SK-N-SH (cell line): ENCODE data around the gene CACNA2D4. TPM values are rescaled to one million over a fixed set of nuclear protein-coding genes. Genes with fewer than 3 reads are reported as not detected.

ENCODE experiments used
- CTCF ChIA-PET: fragments of 300-600, 350-600 bp; formaldehyde crosslinking; extraction: SDS; loops from one replicate; lab custom pipeline; 2021; lab: Yijun Ruan, JAX
- POLR2A ChIA-PET: fragments of 350-600 bp; sonication (Branson Sonifier 250); formaldehyde crosslinking; extraction: SDS; loops from one replicate; lab custom pipeline; 2020; ENCODE audit warnings: antibody characterized with exemption, inconsistent platforms; lab: Yijun Ruan, JAX
- DNase-seq: peaks from one replicate; pipeline ENCODE4 v3.0.0; 2012
- H2AFZ ChIP-seq: fragments of 200-600 bp; sonication (generic); 2 replicates; pipeline ENCODE4 v1.8.1; 2016; ENCODE audit warnings: antibody characterized with exemption, mild to moderate bottlenecking, low read depth
- H3F3A ChIP-seq: fragments of 200-600 bp; sonication (generic); replicated peaks from 2 replicates; pipeline ENCODE3; 2016; ENCODE audit warnings: antibody characterized with exemption, mild to moderate bottlenecking; ENCODE audit not compliant: insufficient read depth
- H3K27ac ChIP-seq, 2 experiments: fragments of 200-500 bp in 1 of 2; fragments of 200-600 bp in 1 of 2; sonication (Bioruptor generic) in 1 of 2; sonication (generic), shearing (Covaris generic) in 1 of 2; 2 replicates each; pipeline versions ENCODE4 v1.5.1 to v1.6.1; 2014 to 2016; ENCODE audit warnings: low read depth in 2 of 2, inconsistent platforms in 1 of 2, low read length in 1 of 2, mild to moderate bottlenecking in 1 of 2, mixed read lengths in 1 of 2
- H3K27me3 ChIP-seq: fragments of 200-600 bp; sonication (generic), shearing (Covaris generic); 2 replicates; pipeline ENCODE4 v1.6.1; 2016; ENCODE audit warnings: mixed run types; ENCODE audit not compliant: insufficient read depth
- H3K36me3 ChIP-seq, 2 experiments: fragments of 200-500 bp in 1 of 2; fragments of 200-600 bp in 1 of 2; sonication (Bioruptor generic) in 1 of 2; sonication (generic) in 1 of 2; replicated peaks in 1 of 2; 2 replicates each; pipeline versions ENCODE3 to v1.5.1; 2014 to 2016; ENCODE audit warnings: low read length in 1 of 2, mild to moderate bottlenecking in 1 of 2; ENCODE audit not compliant: insufficient read depth in 2 of 2, control insufficient read depth in 1 of 2
- H3K4me1 ChIP-seq, 2 experiments: fragments of 200-500 bp in 1 of 2; fragments of 200-600 bp in 1 of 2; sonication (Bioruptor generic) in 1 of 2; sonication (generic), shearing (Covaris generic) in 1 of 2; 2 replicates each; pipeline versions ENCODE4 v1.5.1 to v1.6.1; 2014 to 2016; ENCODE audit warnings: low read depth in 1 of 2, low read length in 1 of 2, mixed run types in 1 of 2; ENCODE audit not compliant: insufficient read depth in 2 of 2, control insufficient read depth in 1 of 2
- H3K4me2 ChIP-seq: fragments of 200-600 bp; sonication (generic), shearing (Covaris generic); 2 replicates; pipeline ENCODE4 v1.6.1; 2017; ENCODE audit warnings: mixed run types
- H3K4me3 ChIP-seq, 2 experiments: fragments of 200-500 bp in 1 of 2; fragments of 200-600 bp in 1 of 2; sonication (Bioruptor generic) in 1 of 2; sonication (generic), shearing (Covaris generic) in 1 of 2; 2 replicates each; pipeline versions ENCODE4 v1.5.1 to v1.8.1; 2014 to 2016; ENCODE audit warnings: low read depth in 2 of 2, inconsistent platforms in 1 of 2, low read length in 1 of 2, mild to moderate bottlenecking in 1 of 2, mixed read lengths in 1 of 2, moderate library complexity in 1 of 2
- H3K79me2 ChIP-seq: fragments of 200-600 bp; sonication (generic); 2 replicates; pipeline ENCODE4 v1.8.1; 2017; ENCODE audit warnings: mild to moderate bottlenecking; ENCODE audit not compliant: insufficient read depth
- H3K9ac ChIP-seq: fragments of 200-600 bp; sonication (generic); 2 replicates; pipeline ENCODE4 v1.6.1; 2017; ENCODE audit warnings: mixed run types
- H3K9me2 ChIP-seq: fragments of 200-600 bp; sonication (generic); 2 replicates; pipeline ENCODE4 v1.6.1; 2017; ENCODE audit warnings: mixed run types
- H3K9me3 ChIP-seq: fragments of 200-600 bp; sonication (generic); 2 replicates; pipeline ENCODE4 v1.6.1; 2017; ENCODE audit warnings: mixed run types, mild to moderate bottlenecking, moderate library complexity
- H4K20me1 ChIP-seq: fragments of 200-600 bp; sonication (generic); 2 replicates; pipeline ENCODE4 v1.6.1; 2017; ENCODE audit warnings: mild to moderate bottlenecking, mixed run types; ENCODE audit not compliant: insufficient read depth
- CHD2 ChIP-seq: fragments of 150-350 bp; IDR thresholded peaks from 2 replicates; pipeline ENCODE4 v1.6.1; 2018; ENCODE audit warnings: low read length; ENCODE audit not compliant: partially characterized antibody
- EZH2phosphoT487 ChIP-seq: fragments of 200-600 bp; sonication (generic); IDR thresholded peaks from 2 replicates; pipeline ENCODE4 v1.6.1; 2017; ENCODE audit warnings: low read depth, mixed run types, mild to moderate bottlenecking, antibody characterized with exemption, moderate library complexity, borderline replicate concordance
- FOSL2 ChIP-seq: IDR thresholded peaks from 2 replicates; pipeline ENCODE4 v1.4.0; 2012; ENCODE audit warnings: low read depth, mild to moderate bottlenecking, moderate library complexity, borderline replicate concordance
- FOXJ3 ChIP-seq: sonication (generic); formaldehyde crosslinking; IDR thresholded peaks from 2 replicates; pipeline ENCODE4 v1.5.1; 2020; ENCODE audit warnings: mild to moderate bottlenecking, missing genetic modification reagents
- FOXM1 ChIP-seq: IDR thresholded peaks from 2 replicates; pipeline ENCODE4 v1.4.0; 2012; ENCODE audit warnings: low read depth, mild to moderate bottlenecking
- GABPA ChIP-seq: IDR thresholded peaks from 2 replicates; pipeline ENCODE4 v1.4.0; 2012; ENCODE audit warnings: low read depth, mild to moderate bottlenecking
- MEF2A ChIP-seq: IDR thresholded peaks from 2 replicates; pipeline ENCODE4 v1.4.0; 2012; ENCODE audit warnings: low read depth, borderline replicate concordance
- NRF1 ChIP-seq: IDR thresholded peaks from 2 replicates; pipeline ENCODE4 v1.6.1; 2012; ENCODE audit warnings: low read depth, mild to moderate bottlenecking, low read length
- RAD21 ChIP-seq: IDR thresholded peaks from 2 replicates; pipeline ENCODE4 v1.6.1; 2012; ENCODE audit warnings: mild to moderate bottlenecking, low read length
- RFX5 ChIP-seq: IDR thresholded peaks from 2 replicates; pipeline ENCODE4 v1.6.1; 2012; ENCODE audit warnings: mild to moderate bottlenecking, improper control_type of control experiment, low read length
- RXRA ChIP-seq: IDR thresholded peaks from 2 replicates; pipeline ENCODE4 v1.4.0; 2012; ENCODE audit warnings: low read depth, mild to moderate bottlenecking, borderline replicate concordance
- WGBS: methylation state at CpG from one replicate; pipeline ENCODE4 v1.1.6; 2017; ENCODE audit warnings: low lambda C conversion rate; 5-methylcytosine and 5-hydroxymethylcytosine counted together
- polyA plus RNA-seq, 3 experiments: library from polyadenylated mRNA; depleted of rRNA; stranded (reverse); fragments of >200 nt; gene quantifications; 2 replicates each; pipeline ENCODE4 v1.2.3, GENCODE V29; 2012
- TF ChIP-seq, protein P1 (sequence below): fragments of 200-600 bp; sonication (generic); IDR thresholded peaks from 2 replicates; pipeline ENCODE4 v1.6.1; 2017; ENCODE audit warnings: antibody characterized with exemption, mild to moderate bottlenecking, moderate library complexity
- TF ChIP-seq, protein P2 (sequence below): IDR thresholded peaks from 2 replicates; pipeline ENCODE4; 2012

CACNA2D4 gene
- polyA plus RNA-seq, 1 of the 3 experiments (the other 2 are of a cell fraction): 0.02 TPM

DNA sequence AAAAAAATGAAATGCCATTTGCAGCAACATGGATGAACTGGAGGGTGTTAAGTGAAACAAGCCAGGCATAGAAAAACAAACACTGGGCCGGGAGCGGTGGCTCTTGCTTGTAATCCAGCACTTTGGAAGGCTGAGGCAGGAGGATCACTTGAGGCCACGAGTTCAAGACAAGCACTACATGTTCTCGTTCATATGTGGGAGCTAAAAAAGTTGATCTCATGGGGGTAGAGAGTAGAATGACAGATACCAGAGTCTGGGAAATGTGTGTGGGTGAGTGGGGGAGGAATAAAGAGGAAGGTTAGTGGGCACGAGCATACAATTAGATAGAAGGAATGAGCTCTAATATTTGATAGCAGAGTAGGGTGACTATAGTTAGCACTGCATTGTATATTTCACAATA is 21.5 kb downstream of the CACNA2D4 start:
- H4K20me1 ChIP-seq: no peaks in the 10 kb centered on the region
- no peak overlapping the region for H2AFZ ChIP-seq
- CTCF ChIA-PET: interaction anchor here (0.7 to 1.2 kb wide), 3 partner anchors 9 to 43 kb away, joined by 3 read pairs; no protein-coding TSS in a partner anchor
- POLR2A ChIA-PET: no interaction called here
- no peaks in the 10 kb centered on the region for H3K9me2 ChIP-seq
- 33% methylated on average over 5 of the region's 5 CpGs for WGBS
- H3K79me2 ChIP-seq: no peaks in the 10 kb centered on the region
- H3K27me3 ChIP-seq: no peaks in the 10 kb centered on the region
- no peaks in the 10 kb centered on the region for H3K4me1 ChIP-seq
- H3K9ac ChIP-seq: no peak overlapping the region
- no peak overlapping the region for H3K27ac ChIP-seq
- H3K36me3 ChIP-seq: no peaks in the 10 kb centered on the region
- H3K4me3 ChIP-seq: no peak overlapping the region
- no peaks in the 10 kb centered on the region for H3K9me3 ChIP-seq
- no peaks in the 10 kb centered on the region for H3F3A ChIP-seq
- no peak for DNase-seq
- TF ChIP-seq, protein P1, sequence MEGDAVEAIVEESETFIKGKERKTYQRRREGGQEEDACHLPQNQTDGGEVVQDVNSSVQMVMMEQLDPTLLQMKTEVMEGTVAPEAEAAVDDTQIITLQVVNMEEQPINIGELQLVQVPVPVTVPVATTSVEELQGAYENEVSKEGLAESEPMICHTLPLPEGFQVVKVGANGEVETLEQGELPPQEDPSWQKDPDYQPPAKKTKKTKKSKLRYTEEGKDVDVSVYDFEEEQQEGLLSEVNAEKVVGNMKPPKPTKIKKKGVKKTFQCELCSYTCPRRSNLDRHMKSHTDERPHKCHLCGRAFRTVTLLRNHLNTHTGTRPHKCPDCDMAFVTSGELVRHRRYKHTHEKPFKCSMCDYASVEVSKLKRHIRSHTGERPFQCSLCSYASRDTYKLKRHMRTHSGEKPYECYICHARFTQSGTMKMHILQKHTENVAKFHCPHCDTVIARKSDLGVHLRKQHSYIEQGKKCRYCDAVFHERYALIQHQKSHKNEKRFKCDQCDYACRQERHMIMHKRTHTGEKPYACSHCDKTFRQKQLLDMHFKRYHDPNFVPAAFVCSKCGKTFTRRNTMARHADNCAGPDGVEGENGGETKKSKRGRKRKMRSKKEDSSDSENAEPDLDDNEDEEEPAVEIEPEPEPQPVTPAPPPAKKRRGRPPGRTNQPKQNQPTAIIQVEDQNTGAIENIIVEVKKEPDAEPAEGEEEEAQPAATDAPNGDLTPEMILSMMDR: no peak
- TF ChIP-seq FOXJ3 (CRISPR knock-in tag): no peak
- TF ChIP-seq FOXM1: no peak
- TF ChIP-seq RAD21: no peak
- TF ChIP-seq RXRA: no peak
- TF ChIP-seq FOSL2: no peak
- TF ChIP-seq MEF2A: no peak
- TF ChIP-seq, protein P2, sequence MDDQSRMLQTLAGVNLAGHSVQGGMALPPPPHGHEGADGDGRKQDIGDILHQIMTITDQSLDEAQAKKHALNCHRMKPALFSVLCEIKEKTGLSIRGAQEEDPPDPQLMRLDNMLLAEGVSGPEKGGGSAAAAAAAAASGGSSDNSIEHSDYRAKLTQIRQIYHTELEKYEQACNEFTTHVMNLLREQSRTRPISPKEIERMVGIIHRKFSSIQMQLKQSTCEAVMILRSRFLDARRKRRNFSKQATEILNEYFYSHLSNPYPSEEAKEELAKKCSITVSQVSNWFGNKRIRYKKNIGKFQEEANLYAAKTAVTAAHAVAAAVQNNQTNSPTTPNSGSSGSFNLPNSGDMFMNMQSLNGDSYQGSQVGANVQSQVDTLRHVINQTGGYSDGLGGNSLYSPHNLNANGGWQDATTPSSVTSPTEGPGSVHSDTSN: no peak
- no peak overlapping the region for H3K4me2 ChIP-seq

DNA sequence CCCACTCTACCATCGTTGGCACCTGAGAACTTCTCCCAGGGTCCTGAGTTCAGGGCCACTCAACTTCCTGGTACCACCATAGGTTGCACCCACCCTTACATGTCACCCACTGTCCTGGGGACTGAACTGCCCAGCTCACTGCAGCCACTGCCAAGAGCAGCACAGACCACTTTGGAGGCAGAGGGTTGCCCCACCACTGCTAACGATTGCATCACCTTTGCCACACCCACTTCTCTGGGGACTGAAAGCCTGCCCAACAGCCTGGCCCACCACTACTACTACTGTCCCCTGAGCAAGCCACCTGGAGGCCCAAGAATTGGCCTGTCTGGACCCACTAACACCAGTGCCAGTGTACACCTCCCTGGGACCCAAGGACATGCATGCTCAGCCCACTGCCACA is 27.6 kb downstream of the CACNA2D4 start:
- POLR2A ChIA-PET: no interaction called here
- Histone ChIP-seq H2AFZ (no peak overlapping the region), H3K79me2 (no peaks in the 10 kb centered on the region), H3K4me2 (no peak overlapping the region), H3K27ac (no peak overlapping the region), H3K4me1 (no peaks in the 10 kb centered on the region), H3K4me3 (no peak overlapping the region; a peak in 1 of 4 replicates), H3F3A (no peaks in the 10 kb centered on the region), H3K36me3 (no peaks in the 10 kb centered on the region), H3K9ac (no peak overlapping the region), H4K20me1 (no peaks in the 10 kb centered on the region), H3K27me3 (no peaks in the 10 kb centered on the region), H3K9me3 (no peaks in the 10 kb centered on the region; the same call in 1 of the 2 replicates), H3K9me2 (no peaks in the 10 kb centered on the region)
- TF ChIP-seq RFX5 (no peak), GABPA (no peak), NRF1 (no peak), CHD2 (no peak), FOXM1 (no peak), EZH2phosphoT487 (no peak)
- WGBS: 37% methylated on average over 2 of the region's 2 CpGs
- peak; percentile 1 for DNase-seq
- CTCF ChIA-PET: no interaction called here
